ENCODE data around the gene KDELR1. TPM values are rescaled to one million over a fixed set of nuclear protein-coding genes. Genes with fewer than 3 reads are reported as not detected.

KDELR1 gene
- total RNA-seq, 1 donor from 2014 or later = 138 TPM

DNA sequence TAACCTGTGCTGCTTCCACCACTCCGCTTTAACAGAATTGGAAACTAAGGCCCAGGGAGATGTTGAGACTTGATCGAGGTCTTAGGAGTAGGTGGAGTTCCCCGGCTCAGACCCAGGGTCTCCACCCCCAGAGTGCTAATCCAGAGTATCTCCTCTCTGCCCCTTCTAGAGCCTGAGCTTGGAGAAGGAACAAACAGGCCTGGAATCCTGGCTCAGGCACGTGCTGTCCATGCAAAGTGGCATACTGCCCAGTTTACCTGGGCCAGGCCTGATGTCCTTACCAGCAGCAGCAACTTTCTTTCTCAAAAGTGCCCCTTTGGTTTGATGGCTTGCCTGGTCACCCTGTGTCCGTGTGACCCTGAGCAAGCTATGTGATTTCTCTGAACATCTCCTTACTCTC, 23.5 kb downstream of the KDELR1 start:
- DNase-seq = no peak
- H3K4me1 ChIP-seq = peaks cover 5% of the 10 kb centered on the region
- no peak for ATAC-seq

GRCh38 chr19:48365602-48366001, 25.7 kb downstream of the KDELR1 start:
- Histone ChIP-seq H3K4me3 (no peak overlapping the region), H3K9me3 (no peaks in the 10 kb centered on the region), H3K27me3 (no peaks in the 10 kb centered on the region), H3K36me3 (no peaks in the 10 kb centered on the region), H3K27ac (no peak overlapping the region), H3K4me1 (peaks cover 5% of the 10 kb centered on the region)
- TF ChIP-seq, protein P1, sequence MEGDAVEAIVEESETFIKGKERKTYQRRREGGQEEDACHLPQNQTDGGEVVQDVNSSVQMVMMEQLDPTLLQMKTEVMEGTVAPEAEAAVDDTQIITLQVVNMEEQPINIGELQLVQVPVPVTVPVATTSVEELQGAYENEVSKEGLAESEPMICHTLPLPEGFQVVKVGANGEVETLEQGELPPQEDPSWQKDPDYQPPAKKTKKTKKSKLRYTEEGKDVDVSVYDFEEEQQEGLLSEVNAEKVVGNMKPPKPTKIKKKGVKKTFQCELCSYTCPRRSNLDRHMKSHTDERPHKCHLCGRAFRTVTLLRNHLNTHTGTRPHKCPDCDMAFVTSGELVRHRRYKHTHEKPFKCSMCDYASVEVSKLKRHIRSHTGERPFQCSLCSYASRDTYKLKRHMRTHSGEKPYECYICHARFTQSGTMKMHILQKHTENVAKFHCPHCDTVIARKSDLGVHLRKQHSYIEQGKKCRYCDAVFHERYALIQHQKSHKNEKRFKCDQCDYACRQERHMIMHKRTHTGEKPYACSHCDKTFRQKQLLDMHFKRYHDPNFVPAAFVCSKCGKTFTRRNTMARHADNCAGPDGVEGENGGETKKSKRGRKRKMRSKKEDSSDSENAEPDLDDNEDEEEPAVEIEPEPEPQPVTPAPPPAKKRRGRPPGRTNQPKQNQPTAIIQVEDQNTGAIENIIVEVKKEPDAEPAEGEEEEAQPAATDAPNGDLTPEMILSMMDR (IDR thresholded peaks at IDR 0.05) = no peak
- DNase-seq (no peak), ATAC-seq (no peak)
- intact Hi-C loops (cut with DNase I) = no loop called here

More for the DNA sequence above, 23.5 kb downstream of the KDELR1 start:
- intact Hi-C loops (cut with DNase I) = no loop called here
- TF ChIP-seq, protein P1 (IDR thresholded peaks at IDR 0.05) = no peak
- no peaks in the 10 kb centered on the region for H3K36me3 ChIP-seq
- H3K4me3 ChIP-seq = no peak overlapping the region
- no peaks in the 10 kb centered on the region for H3K9me3 ChIP-seq
- no peak overlapping the region for H3K27ac ChIP-seq
- no peaks in the 10 kb centered on the region for H3K27me3 ChIP-seq

- TF ChIP-seq, protein P1 (IDR thresholded peaks at IDR 0.05) = no peak
- H3K4me1 ChIP-seq = peaks cover 5% of the 10 kb centered on the region
- DNase-seq (no peak), ATAC-seq (no peak)
- H3K9me3 ChIP-seq = no peaks in the 10 kb centered on the region
- no peaks in the 10 kb centered on the region for H3K27me3 ChIP-seq
- intact Hi-C loops (cut with DNase I) = no loop called here
- H3K36me3 ChIP-seq = no peaks in the 10 kb centered on the region
- H3K27ac ChIP-seq = peak overlapping the region; percentile 49
- peak overlapping the region; percentile 67 for H3K4me3 ChIP-seq
These were observed 26.6 kb downstream of the KDELR1 start for GRCh38 chr19:48364598-48365348.

DNA sequence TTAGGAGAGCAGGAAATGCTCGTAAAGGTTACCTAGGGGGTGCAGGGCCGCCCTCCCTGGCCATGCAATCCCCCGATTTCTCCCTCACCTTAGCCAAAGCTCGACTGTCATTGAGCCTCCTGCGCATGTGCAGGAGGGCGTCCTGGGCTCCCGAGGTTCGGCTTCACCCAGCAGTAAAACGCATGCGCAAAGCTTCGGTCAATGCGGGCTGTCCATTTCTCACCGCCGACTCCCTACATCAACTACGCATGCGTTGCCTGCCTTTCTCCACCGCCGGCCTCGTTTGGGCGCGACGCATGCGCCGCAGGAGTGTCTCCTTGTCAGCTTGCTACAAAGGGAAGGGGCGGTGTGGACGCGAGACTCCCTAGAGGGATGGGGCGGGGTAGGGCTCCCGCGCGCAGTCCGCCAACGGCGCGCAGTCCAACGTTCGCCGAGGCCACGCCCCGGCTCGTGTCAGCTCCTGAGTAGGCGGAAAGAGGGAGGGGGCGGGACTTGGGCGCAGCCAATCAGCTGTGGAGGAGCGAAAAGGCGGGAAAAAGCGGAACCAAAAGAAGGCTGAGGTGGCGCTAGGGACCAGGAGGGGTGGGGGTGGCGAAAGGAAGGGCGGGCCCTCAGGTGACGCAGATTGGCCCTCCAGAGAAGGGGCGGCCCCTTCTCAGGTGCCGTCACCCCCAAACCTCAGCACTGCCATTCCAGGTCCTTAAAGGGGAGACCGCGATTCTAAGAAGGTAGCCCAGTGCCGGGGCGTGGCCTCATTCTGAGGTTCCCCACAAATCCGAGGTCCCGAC, 27.3 kb downstream of the KDELR1 start, which contains the start of the genes SYNGR4 and TMEM143:
Gene SYNGR4, plus strand, starts transcription at position 558 of the 788 bp plus-strand sequence. CDS start 1,476 bp downstream, outside the sequence.
Gene TMEM143, minus strand, starts transcription at position 131 of the 788 bp plus-strand sequence. Its CDS starts 20 bp downstream, at position 111.
- Histone ChIP-seq H3K27me3 (no peaks in the 10 kb centered on the region), H3K36me3 (no peaks in the 10 kb centered on the region), H3K27ac (peak within 1 kb of the TSS; percentile 90), H3K9me3 (no peaks in the 10 kb centered on the region), H3K4me1 (peaks cover 5% of the 10 kb centered on the region), H3K4me3 (peak within 1 kb of the TSS; percentile 67)
- intact Hi-C loops (cut with DNase I) = no loop called here
- ATAC-seq (peak; percentile 94), DNase-seq (peak; percentile 99)
- TF ChIP-seq, protein P1 (IDR thresholded peaks at IDR 0.05) = no peak

DNA sequence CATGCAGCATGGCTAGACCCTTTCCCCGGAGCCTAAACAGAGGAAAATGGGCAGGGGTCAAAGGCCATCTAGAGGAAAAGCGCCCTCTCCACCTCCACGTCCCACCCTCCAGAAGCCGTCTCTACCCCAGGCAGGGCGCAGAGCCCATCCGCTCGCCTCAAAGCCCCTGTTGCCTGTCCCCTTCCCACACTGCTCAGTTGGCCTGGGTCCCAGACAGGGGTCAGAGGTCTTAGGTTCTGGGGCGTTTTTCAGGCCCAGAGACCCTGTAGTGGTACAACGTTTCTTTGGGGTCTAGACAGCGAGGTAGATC, 27.9 kb downstream of the KDELR1 start:
- TF ChIP-seq, protein P1 (IDR thresholded peaks at IDR 0.05) = no peak
- DNase-seq = no peak

More for the DNA sequence above, 27.9 kb downstream of the KDELR1 start:
- ATAC-seq = peak; percentile 1
- Histone ChIP-seq H3K4me3 (peak overlapping the region; percentile 67), H3K36me3 (no peaks in the 10 kb centered on the region), H3K27ac (peak overlapping the region; percentile 90), H3K9me3 (no peaks in the 10 kb centered on the region), H3K27me3 (no peaks in the 10 kb centered on the region), H3K4me1 (peaks cover 5% of the 10 kb centered on the region)
- intact Hi-C loops (cut with DNase I) = no loop called here

Measured in upper lobe of right lung (tissue), 1 donor.